ENCODE data around the gene MUC4. TPM values are rescaled to one million over a fixed set of nuclear protein-coding genes. Genes with fewer than 3 reads are reported as not detected.
A peak's percentile ranks its signal among the peaks of the same experiment; 100 is the strongest.

Gene MUC4
- total and polyA plus RNA-seq, 9 of the 15 experiments (the other 6 are each of a cell fraction or from before 2014, with no cell fraction given) = under 0.01 to 0.21 (median 0.10) TPM; not detected in 4

DNA sequence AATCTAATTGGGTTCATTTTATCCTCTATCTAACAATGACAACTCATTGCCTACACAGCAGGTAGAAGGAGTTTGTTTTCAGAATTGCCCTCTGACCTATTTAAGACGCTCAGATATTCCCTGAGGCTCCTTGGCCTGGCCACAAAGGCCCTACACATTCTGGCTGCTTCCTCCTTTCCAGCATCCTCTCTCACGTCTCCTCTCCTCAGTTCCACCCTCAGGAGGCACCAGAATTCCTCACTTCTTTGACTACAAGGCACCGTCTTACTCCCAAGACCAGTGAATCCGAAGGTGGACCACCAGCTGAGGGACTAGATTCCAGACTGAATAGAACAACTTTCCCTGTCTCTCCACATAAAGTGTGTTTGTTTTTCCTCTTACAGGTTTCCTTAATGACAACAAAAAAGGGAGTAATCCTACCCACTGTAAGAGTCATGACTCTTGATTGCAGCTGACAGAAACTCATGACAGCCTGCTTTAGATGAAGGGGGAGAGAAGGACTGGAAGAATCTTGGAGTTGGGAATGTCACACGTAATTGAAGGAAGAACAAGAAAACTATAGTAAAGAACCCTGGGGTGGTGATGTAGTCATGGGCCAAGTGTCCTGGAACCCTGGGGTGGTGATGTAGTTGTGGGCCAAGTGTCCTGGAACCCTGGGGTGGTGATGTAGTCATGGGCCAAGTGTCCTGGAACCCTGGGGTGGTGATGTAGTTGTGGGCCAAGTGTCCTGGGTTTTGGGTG, 112.9 kb downstream of the MUC4 start (continued):
- TF ChIP-seq, protein P1, sequence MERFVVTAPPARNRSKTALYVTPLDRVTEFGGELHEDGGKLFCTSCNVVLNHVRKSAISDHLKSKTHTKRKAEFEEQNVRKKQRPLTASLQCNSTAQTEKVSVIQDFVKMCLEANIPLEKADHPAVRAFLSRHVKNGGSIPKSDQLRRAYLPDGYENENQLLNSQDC (CRISPR knock-in tag; IDR thresholded peaks at IDR 0.05) = no peak
- TF ChIP-seq CCAR2 (IDR thresholded peaks at IDR 0.05; ENCODE audit: low read depth, low read length) (no peak), SMARCE1 (IDR thresholded peaks at IDR 0.05) (no peak), ELF2 (CRISPR knock-in tag; IDR thresholded peaks at IDR 0.05) (no peak), POLR2AphosphoS5 (IDR thresholded peaks at IDR 0.05; ENCODE audit: control insufficient read depth, insufficient read depth, low read depth, low read length) (0 out of 2 replicates have a peak, but pooled peaks have one; percentile 12), NFYB (IDR thresholded peaks at IDR 0.05; ENCODE audit: extremely low read depth, insufficient read length) (no peak), ZNF699 (CRISPR knock-in tag; IDR thresholded peaks at IDR 0.05; ENCODE audit: insufficient replicate concordance) (no peak), MAZ (CRISPR knock-in tag; conservative IDR thresholded peaks at IDR 0.05 in 1 of 2, IDR thresholded peaks at IDR 0.05 in 1 of 2) (no peak), ZNF445 (CRISPR knock-in tag; IDR thresholded peaks at IDR 0.05; ENCODE audit: low read depth) (no peak), PYGO2 (tag; IDR thresholded peaks at IDR 0.05) (no peak), TEAD4 (IDR thresholded peaks at IDR 0.05; ENCODE audit: low read length) (0 out of 2 replicates have a peak, but pooled peaks have one; percentile 7), TEAD4 (CRISPR knock-in tag; IDR thresholded peaks at IDR 0.05; ENCODE audit: borderline replicate concordance) (no peak), ZNF174 (CRISPR knock-in tag; IDR thresholded peaks at IDR 0.05) (no peak), MEF2D (tag; conservative IDR thresholded peaks at IDR 0.05; ENCODE audit: low read depth) (no peak), SAFB (IDR thresholded peaks at IDR 0.05; ENCODE audit: borderline replicate concordance, low read depth, low read length) (no peak), NUFIP1 (IDR thresholded peaks at IDR 0.05; ENCODE audit: partially characterized antibody) (no peak), ZNF224 (CRISPR knock-in tag; IDR thresholded peaks at IDR 0.05) (peak; percentile 13; the same call in 1 of the 2 replicates), CREB1 (IDR thresholded peaks at IDR 0.05) (0 out of 2 replicates have a peak, but pooled peaks have one; percentile 20), CREB1 (CRISPR knock-in tag; IDR thresholded peaks at IDR 0.05) (no peak), ZNF324 (CRISPR knock-in tag; IDR thresholded peaks at IDR 0.05) (no peak), MAFK (IDR thresholded peaks at IDR 0.05; ENCODE audit: low read length) (no peak)
- TF ChIP-seq, protein P2, sequence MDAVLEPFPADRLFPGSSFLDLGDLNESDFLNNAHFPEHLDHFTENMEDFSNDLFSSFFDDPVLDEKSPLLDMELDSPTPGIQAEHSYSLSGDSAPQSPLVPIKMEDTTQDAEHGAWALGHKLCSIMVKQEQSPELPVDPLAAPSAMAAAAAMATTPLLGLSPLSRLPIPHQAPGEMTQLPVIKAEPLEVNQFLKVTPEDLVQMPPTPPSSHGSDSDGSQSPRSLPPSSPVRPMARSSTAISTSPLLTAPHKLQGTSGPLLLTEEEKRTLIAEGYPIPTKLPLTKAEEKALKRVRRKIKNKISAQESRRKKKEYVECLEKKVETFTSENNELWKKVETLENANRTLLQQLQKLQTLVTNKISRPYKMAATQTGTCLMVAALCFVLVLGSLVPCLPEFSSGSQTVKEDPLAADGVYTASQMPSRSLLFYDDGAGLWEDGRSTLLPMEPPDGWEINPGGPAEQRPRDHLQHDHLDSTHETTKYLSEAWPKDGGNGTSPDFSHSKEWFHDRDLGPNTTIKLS (IDR thresholded peaks at IDR 0.05; ENCODE audit: borderline replicate concordance, low read depth) = no peak
- TF ChIP-seq, protein P3, sequence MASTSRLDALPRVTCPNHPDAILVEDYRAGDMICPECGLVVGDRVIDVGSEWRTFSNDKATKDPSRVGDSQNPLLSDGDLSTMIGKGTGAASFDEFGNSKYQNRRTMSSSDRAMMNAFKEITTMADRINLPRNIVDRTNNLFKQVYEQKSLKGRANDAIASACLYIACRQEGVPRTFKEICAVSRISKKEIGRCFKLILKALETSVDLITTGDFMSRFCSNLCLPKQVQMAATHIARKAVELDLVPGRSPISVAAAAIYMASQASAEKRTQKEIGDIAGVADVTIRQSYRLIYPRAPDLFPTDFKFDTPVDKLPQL (IDR thresholded peaks at IDR 0.05; ENCODE audit: extremely low read depth, insufficient read length) = no peak
- TF ChIP-seq, protein P4, sequence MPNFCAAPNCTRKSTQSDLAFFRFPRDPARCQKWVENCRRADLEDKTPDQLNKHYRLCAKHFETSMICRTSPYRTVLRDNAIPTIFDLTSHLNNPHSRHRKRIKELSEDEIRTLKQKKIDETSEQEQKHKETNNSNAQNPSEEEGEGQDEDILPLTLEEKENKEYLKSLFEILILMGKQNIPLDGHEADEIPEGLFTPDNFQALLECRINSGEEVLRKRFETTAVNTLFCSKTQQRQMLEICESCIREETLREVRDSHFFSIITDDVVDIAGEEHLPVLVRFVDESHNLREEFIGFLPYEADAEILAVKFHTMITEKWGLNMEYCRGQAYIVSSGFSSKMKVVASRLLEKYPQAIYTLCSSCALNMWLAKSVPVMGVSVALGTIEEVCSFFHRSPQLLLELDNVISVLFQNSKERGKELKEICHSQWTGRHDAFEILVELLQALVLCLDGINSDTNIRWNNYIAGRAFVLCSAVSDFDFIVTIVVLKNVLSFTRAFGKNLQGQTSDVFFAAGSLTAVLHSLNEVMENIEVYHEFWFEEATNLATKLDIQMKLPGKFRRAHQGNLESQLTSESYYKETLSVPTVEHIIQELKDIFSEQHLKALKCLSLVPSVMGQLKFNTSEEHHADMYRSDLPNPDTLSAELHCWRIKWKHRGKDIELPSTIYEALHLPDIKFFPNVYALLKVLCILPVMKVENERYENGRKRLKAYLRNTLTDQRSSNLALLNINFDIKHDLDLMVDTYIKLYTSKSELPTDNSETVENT (CRISPR knock-in tag; IDR thresholded peaks at IDR 0.05) = no peak

Data from K562 (cell line).